Uterus (tissue), 4 donors: ENCODE measurements around the gene TPD52L2. TPM values are rescaled to one million over a fixed set of nuclear protein-coding genes. Genes with fewer than 3 reads are reported as not detected.

ENCODE experiments used
- DNase-seq, 2 donors: peaks; one replicate each; pipeline ENCODE4 v3.0.0-alpha.2; 2019 to 2020
- H3K27ac ChIP-seq, 2 donors: fragments of 200-600 bp; sonication (generic); 1 replicate in 1 of 2; 2 replicates in 1 of 2; pipeline ENCODE4 v1.5.1; 2016 to 2018
- H3K27me3 ChIP-seq, 2 donors: fragments of 200-600 bp; sonication (generic); one replicate each; pipeline ENCODE4 v1.5.1; 2018 to 2019; ENCODE audit warnings: control low read depth in 1 of 2
- H3K36me3 ChIP-seq, 2 donors: fragments of 200-600 bp; sonication (generic); one replicate each; pipeline ENCODE4 v1.5.1; 2019; ENCODE audit warnings: control low read depth in 1 of 2
- H3K4me1 ChIP-seq, 2 donors: fragments of 200-600 bp; sonication (generic); one replicate each; pipeline ENCODE4 v1.5.1; 2018 to 2019; ENCODE audit warnings: control low read depth in 1 of 2
- H3K4me3 ChIP-seq, 2 donors: fragments of 200-600 bp; sonication (generic); 1 replicate in 1 of 2; 2 replicates in 1 of 2; pipeline ENCODE4 v1.5.1; 2018 to 2019; ENCODE audit warnings: mild to moderate bottlenecking in 1 of 2
- H3K9me3 ChIP-seq, 2 donors: fragments of 200-600 bp; sonication (generic); one replicate each; pipeline ENCODE4 v1.5.1; 2019; ENCODE audit warnings: control low read depth in 1 of 2
- CTCF ChIP-seq, 4 experiments: fragments of 200-600 bp in 2 of 4; fragments of 450-650 bp in 2 of 4; sonication (generic) in 2 of 4; IDR thresholded peaks; one replicate each; pipeline ENCODE4 v1.5.1; 2016 to 2019; ENCODE audit warnings: antibody characterized with exemption in 4 of 4, mild to moderate bottlenecking in 2 of 4, moderate library complexity in 1 of 4
- POLR2A ChIP-seq, 2 donors: fragments of 450-650 bp; IDR thresholded peaks; one replicate each; pipeline ENCODE4 v1.6.1; 2016; ENCODE audit warnings: antibody characterized with exemption in 2 of 2, mild to moderate bottlenecking in 1 of 2, moderate library complexity in 1 of 2
- intact Hi-C: fragments of 100-400 bp; cut with DNase I; formaldehyde crosslinking; loops from one replicate; pipeline ENCODE4 v1.15.1; 2023; ENCODE audit warnings: low total_unique reads
- total RNA-seq, 4 donors: library from RNA; depleted of rRNA in 3 of 4; stranded (reverse); fragments of >200 nt in 3 of 4; gene quantifications; one replicate each; pipeline versions ENCODE4 v1.1.0 to v1.2.4, GENCODE V29; 2014 to 2023
- donor health status: DM: yes; HTN: yes; CAD: no.

Gene TPD52L2
- total RNA-seq, 4 donors from 2014 or later = 44.1 to 77.8 (median 62.0) TPM

- no peak for DNase-seq
- no peaks in the 10 kb centered on the region for H3K36me3 ChIP-seq
- no peak for TF ChIP-seq CTCF (IDR thresholded peaks at IDR 0.05)
- no peak for TF ChIP-seq POLR2A (IDR thresholded peaks at IDR 0.05)
- no peak overlapping the region for H3K27ac ChIP-seq
- H3K4me3 ChIP-seq = no peak overlapping the region
- H3K9me3 ChIP-seq = no peaks in the 10 kb centered on the region
- H3K27me3 ChIP-seq = no peaks in the 10 kb centered on the region
- H3K4me1 ChIP-seq = peaks cover 0 to 16% of the 10 kb centered on the region in 2 donors
- intact Hi-C loops = no loop called here
Observed at GRCh38 chr20:63892402-63892801, 27.3 kb downstream of the TPD52L2 start.

GRCh38 chr20:63893999-63894357 is 28.9 kb downstream of the TPD52L2 start:
- Histone ChIP-seq H3K4me1 (peaks cover 0 to 16% of the 10 kb centered on the region in 2 donors), H3K27me3 (no peaks in the 10 kb centered on the region), H3K27ac (peak overlapping the region; percentile 53 to 64), H3K36me3 (no peaks in the 10 kb centered on the region), H3K9me3 (no peaks in the 10 kb centered on the region), H3K4me3 (peak overlapping the region; percentile 41 to 60)
- intact Hi-C loops = no loop called here
- no peak for DNase-seq
- TF ChIP-seq POLR2A (IDR thresholded peaks at IDR 0.05) (no peak), CTCF (IDR thresholded peaks at IDR 0.05) (no peak)

- peak; percentile 92 to 95 for DNase-seq
- Histone ChIP-seq H3K27ac (peak within 1 kb of the TSS; percentile 64 to 65), H3K36me3 (no peaks in the 10 kb centered on the region), H3K9me3 (no peaks in the 10 kb centered on the region), H3K4me3 (peak within 1 kb of the TSS; percentile 41 to 60), H3K4me1 (peaks cover 0 to 16% of the 10 kb centered on the region in 2 donors), H3K27me3 (no peaks in the 10 kb centered on the region)
- intact Hi-C loops = no loop called here
- peak in 1 of 4 experiments; percentile 22 for TF ChIP-seq CTCF (IDR thresholded peaks at IDR 0.05)
- peak in 1 of 2 donors; percentile 60 for TF ChIP-seq POLR2A (IDR thresholded peaks at IDR 0.05)
Observed at GRCh38 chr20:63894358-63895201, 29.5 kb downstream of the TPD52L2 start, which contains the start of gene DNAJC5. TSS of gene DNAJC5 (plus strand) at chr20:63895126. CDS start at chr20:63928346, 33,220 bp downstream.

- H3K27ac ChIP-seq = peak overlapping the region; percentile 64 to 65
- H3K27me3 ChIP-seq = no peaks in the 10 kb centered on the region
- H3K9me3 ChIP-seq = no peaks in the 10 kb centered on the region
- no peak for TF ChIP-seq POLR2A (IDR thresholded peaks at IDR 0.05)
- TF ChIP-seq CTCF (IDR thresholded peaks at IDR 0.05) = no peak
- H3K36me3 ChIP-seq = no peaks in the 10 kb centered on the region
- no peak for DNase-seq
- intact Hi-C loops = no loop called here
- H3K4me1 ChIP-seq = peaks cover 0 to 16% of the 10 kb centered on the region in 2 donors
- peak overlapping the region; percentile 41 to 60 for H3K4me3 ChIP-seq
Observed at GRCh38 chr20:63895202-63895951, 30.3 kb downstream of the TPD52L2 start.

- TF ChIP-seq CTCF (IDR thresholded peaks at IDR 0.05) (no peak), POLR2A (IDR thresholded peaks at IDR 0.05) (no peak)
- H3K27ac ChIP-seq = peak overlapping the region; percentile 64 to 65
- no peaks in the 10 kb centered on the region for H3K36me3 ChIP-seq
- no peak for DNase-seq
- intact Hi-C loops = no loop called here
- no peaks in the 10 kb centered on the region for H3K27me3 ChIP-seq
- peak overlapping the region; percentile 41 to 60 for H3K4me3 ChIP-seq
- H3K4me1 ChIP-seq = peaks cover 0 to 16% of the 10 kb centered on the region in 2 donors
- H3K9me3 ChIP-seq = no peaks in the 10 kb centered on the region
Observed at GRCh38 chr20:63895952-63896263, 30.8 kb downstream of the TPD52L2 start.
